ENCODE measurements around the gene IL17REL. TPM values are rescaled to one million over a fixed set of nuclear protein-coding genes. Genes with fewer than 3 reads are reported as not detected.

The IL17REL gene
- total RNA-seq, 1 experiment from 2014 or later: not detected

DNA sequence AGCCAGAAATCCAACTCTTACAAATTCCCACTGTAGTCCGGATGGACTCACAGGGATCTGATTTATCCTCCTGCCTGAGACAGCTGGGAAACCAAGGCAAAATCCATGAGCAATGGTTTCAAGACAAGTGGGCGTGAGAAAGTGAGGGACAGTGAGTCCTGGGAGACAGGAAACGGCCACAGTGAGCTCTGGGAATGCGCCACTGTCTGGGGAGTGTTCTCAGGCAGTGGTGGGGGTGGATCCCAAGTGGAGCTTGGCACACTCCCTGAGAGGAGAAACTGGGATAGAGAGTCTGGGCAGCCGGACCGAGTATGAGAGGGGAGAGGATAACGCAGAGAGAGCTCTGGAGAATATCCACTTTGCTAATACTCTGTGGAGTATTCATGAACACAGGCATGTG, 9.8 kb downstream of the IL17REL start:
- DNase-seq (ENCODE audit: low read depth): no peak

DNA sequence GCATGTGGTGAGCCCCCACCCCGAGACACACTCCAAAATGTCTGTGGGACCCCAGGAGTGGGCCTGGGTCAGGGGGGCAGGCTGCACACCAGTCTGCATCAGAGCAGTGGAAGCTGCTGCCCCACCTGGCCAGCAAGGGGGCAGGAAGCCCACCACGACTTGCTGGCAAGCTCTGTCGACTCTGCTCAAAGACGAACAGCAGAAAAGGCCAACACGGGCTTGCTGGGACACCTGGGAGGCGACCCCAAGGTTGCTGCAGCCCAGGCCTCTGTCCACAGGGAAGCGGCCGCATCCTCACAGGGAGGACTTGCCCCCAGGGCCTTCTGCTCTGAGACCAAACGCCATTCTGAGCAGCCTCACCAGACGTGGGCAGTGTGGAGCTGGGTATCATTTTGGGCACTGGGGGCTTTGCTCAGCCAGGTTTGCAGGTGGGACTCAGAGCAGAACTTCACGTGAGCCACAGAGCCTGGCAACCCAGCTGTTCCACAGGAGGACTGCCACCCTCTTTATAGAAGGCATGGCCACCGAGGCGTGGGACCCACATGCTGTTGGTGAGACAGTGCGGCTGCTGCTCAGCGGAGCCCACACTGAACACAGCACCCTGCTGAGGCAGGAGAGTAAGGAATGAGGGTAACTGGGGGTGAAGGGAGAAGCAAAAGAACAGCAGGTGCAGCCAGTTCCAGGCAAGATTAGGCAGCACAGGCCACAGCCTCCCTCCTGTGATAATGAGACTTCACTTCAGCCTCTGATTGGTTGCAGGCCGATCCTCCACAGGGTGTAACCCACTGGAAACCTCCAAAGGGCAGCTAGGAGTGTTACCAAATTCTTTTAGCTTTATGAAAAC, 11.0 kb downstream of the IL17REL start:
- DNase-seq (ENCODE audit: low read depth): no peak

DNA sequence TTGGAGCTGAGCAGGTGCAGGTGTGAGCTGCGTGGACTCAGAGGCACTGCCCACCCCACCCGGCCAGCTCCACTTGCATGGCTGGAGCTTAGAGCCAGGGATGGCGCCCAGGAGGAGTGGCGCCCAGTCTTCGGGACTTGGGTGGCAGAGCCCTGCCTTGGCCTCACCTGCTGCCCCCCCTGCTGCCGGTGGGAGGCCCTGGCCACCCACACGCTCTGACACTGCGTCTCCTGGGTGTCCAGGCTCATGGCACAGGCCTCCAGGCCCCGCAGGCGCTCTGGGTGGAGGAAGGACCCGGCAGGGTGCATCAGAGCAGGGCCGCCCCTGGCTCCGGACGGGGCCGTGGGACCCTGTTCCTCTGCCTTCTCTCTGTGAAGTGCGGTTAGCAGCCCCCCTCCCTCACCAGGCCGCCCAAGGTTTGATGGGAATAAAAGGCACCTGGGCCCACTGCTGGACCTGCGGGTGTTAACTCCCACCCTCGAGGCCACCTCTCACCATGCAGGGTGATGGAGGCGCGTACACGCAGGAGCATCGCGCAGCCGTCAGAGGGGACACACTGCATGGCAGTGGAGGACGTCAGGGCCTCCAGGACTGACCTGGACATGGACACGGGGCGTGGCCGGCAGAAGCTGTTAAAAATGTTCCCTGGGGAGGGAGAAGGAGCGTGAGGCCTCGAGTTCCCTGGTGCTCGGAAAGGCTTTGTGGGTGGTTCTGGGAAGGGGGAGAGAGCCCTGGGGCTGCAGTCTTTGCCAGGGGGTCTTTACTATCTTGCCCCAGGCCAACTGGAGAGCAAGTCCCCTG, 11.8 kb downstream of the IL17REL start:
- no peak for DNase-seq (ENCODE audit: low read depth)

DNA sequence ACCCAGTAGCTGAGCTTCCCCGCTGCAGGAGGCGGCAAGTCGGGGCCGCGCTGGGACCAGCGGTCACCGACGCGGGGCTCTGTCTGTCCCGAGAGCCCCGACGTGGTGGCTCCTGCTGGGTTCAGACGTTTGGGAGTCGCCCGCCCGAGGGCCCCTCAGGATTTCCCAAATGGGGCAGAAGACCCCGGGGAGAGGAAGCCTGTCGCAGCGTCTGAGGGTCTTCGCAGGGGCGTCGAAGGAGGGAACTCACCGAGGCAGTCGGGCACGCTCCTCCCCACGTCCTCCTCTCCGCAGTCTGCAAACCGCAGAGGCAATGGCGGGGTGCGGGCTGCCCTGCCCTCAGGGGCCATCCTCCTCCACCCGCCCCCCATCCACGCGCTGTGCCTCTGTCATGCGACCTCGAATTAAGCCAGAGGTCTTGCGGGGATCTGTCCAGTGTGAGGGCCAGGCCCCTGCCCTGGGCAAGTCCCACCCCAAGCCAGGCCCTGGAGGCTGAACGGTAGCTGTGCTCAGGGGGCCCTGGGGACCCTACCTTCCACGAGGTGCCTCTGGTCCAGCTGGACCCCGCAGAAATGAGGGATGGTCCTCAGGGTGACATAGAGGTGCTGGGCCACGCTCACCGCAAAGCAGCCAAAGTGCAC, 12.5 kb downstream of the IL17REL start:
- no peak for DNase-seq (ENCODE audit: low read depth)

DNA sequence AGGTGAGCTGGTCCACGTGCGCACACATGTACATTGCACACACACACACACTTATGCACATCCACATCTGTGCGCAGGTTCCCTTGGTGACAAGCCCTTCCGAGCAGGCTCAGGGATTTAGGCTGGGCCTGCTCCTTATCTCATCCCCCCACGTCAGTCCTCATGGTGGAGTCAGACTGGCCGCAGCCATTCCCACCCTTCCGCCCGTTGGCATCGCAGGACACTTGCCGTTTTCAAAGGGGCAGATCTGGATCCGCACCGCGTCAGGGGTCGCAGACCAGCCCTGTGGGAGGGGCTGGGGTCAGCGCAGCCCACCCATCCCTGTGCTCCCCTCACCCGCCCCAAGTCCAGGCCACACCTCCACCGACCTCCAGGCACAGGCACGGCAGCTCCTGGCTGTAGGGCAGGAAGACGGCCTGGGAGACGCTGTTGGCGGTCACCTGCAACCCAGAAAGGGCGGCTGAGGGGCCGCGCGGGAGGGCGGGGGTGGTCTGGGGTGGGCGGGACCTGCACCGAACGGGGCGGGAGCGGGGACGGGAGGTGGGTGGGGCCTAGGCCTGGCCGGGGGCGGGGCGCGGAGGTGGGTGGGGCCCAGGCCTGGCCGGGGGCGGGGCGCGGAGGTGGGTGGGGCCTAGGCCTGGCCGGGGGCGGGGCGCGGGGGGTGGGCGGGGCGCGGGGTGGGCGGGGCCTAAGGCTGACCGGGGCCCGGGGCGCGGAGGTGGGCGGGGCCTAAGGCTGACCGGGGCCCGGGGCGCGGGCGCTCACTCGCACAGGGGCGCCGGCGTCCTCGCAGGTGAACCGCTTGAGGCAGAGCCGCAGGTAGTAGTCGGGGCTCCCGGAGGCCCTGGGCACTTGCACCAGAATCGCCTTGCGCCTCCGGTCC, 13.3 kb downstream of the IL17REL start:
- DNase-seq (ENCODE audit: low read depth): no peak

DNA sequence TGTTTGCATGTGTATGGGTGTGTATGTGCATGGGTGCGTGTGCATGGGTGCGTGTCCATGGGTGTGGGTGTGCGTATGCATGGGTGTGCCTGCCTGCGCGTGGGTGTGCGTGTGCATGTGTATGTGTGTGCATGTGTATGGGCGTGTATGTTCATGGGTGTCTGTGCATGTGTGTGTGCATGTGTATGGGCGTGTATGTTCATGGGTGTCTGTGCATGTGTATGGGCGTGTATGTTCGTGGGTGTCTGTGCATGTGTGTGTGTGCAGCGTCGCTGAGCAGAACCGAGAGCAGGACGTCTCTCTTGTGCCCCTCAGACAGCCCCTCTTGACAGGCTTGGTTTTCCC, 13.9 kb downstream of the IL17REL start:
- DNase-seq (ENCODE audit: low read depth): no peak

DNA sequence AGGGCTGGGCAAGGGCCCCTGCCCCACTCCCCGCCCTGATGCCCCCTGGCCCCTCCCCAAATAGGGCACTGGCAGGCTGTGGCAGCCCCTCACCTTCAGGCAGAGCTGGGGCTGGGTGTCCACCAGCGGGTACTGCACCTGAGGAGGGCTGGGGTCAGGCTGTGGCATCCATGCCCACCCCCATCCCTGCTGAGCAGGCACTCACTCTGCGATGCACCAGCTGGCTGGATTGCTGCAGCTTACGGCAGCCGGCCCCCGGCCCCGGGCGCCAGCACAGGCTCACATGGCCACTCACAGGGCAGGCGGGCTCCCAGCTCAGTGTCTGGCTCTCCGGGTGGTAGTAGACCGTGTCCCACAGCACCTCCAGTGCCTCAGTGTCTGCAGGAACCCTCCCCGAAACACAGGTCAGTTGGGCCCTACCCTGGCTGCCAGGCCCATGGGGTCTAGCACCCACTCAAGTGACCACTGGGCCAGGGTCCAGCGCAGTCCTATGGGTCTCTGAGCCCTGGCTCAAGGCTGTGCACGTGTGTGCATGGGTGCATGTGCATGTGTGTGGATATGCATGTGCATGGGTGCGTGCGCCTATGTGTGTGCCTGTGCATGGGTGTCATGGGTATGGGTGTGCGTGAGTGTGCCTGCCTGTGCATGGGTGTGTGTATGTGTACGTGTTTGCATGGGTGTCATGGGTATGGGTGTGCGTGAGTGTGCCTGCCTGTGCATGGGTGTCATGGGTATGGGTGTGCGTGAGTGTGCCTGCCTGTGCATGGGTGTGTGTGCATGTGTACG, 14.4 kb downstream of the IL17REL start:
- no peak for DNase-seq (ENCODE audit: low read depth)

DNA sequence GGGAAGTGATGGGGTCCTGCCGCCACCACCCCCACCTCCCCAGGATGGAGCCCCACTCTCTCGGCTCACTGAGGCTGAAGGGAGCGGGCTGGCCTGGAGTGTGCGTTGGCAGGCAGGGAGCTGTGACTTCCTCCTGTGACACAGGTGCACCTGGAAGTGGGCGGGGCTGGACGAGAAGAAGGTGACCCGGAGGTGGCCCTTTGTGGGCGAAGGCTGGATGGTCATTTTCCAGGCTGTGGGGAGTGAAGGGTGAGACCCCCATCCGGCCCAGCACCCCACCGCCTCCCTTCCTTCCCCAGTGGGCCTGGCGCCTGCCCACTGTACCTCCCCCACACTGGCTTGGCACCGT, 15.3 kb downstream of the IL17REL start:
- DNase-seq (ENCODE audit: low read depth): no peak

DNA sequence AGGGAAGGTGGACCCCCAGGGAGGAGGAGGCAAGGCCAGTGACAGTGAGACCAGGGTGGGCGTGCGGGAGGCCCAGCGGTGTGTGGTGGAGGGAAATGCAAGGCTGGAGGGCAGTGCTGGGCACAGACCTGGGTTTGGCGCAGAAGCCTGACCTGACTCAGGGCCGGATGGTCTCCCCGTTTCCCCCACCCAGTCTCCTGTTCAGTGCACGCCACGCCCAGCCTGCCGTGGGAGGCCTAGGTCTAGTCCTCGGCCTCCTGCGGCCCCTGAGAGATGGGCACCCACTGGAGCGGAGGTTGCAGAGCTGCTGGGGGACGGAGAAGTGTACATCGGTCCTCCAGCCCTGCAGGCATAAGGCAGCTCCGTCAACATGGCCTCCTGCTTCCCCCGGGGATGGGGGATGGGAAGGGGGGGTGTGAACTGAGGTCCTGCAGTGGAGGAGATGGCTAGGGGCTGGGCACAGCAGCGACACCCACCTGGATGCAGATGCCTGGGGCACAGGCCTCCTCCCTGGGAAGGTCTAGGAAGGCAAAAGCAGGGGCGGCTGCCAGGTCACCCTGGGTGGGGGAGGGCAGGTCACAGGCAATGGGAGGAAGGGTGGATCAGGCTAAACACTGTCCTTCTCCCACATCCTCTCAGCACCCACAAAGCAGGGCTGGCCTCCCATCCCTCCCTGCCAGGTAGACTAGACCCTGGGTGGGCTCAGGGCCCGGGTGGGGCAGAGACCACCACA, 15.9 kb downstream of the IL17REL start:
- no peak for DNase-seq (ENCODE audit: low read depth)

DNA sequence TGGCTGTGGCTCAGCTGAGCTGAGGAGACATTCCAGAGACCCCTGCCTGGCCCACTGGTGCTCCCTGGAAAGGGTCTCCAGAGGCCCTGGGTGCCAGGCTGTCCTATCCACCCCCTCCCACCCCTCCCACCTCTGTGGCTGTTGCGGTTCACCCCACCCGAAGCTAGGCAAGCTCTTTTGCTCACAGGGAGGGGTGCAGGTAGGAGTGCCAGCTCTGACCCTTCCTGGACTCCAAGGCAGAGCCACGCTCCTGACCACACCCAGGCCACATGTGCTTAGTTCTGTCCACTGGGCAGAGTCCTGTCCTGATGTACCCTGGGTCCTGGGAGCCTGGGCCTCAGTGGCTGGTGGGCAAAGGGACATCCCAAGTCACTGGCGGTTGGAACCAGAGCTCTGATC, 16.4 kb downstream of the IL17REL start:
- DNase-seq (ENCODE audit: low read depth): no peak

DNA sequence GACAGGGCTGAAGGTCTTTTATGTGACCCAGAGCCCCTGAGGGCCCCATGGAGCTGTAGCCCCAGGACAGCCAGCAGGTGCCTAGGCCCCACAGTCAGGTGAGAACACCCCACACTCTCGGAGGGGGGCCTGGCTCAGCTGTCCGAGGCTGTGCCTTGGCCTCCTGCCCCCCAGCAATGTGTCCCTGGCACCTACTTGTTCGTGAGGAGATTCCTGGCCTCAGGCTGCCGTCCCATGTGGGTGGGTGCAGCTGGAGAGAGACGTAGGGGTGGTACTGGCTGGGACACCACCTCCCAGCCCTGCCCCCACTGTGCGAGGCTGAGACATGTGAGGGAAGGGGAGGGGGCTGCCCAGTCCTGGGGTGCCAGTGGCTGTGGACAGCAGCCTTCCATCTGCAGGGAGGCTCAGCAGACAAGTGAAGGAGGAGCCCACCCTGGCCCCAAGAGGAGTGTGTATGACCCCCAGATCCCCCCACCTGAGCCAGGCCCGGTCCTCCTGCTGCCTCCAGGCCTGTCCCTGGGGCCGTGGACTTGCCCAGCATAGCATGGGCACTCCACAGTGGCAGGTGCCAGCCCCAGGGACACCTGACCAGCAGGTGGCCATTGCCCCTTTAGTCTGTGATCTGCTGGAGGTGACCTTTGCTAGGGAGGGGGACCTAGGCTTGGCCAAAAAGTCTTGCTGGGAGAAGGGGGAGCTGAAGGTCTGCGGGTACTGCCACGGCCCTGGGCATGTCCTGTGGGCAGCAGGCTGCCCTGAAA, 17.0 kb downstream of the IL17REL start:
- DNase-seq (ENCODE audit: low read depth): no peak

DNA sequence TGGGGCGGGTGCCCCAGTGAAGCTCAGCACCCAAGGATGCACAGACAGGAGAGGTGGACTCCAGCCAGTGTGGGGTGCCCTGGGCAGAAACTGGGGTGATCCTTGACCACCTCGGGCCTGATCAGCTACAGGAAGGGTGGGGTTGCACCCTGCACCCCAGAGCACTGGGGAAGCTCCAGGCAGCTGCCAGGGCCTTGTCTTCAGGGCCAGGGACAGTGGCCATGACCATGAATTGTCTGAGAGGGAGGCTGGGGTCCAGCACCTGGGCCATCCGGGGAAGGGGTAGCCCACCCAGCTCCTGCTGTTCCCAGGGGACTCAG, 17.6 kb downstream of the IL17REL start:
- no peak for DNase-seq (ENCODE audit: low read depth)

DNA sequence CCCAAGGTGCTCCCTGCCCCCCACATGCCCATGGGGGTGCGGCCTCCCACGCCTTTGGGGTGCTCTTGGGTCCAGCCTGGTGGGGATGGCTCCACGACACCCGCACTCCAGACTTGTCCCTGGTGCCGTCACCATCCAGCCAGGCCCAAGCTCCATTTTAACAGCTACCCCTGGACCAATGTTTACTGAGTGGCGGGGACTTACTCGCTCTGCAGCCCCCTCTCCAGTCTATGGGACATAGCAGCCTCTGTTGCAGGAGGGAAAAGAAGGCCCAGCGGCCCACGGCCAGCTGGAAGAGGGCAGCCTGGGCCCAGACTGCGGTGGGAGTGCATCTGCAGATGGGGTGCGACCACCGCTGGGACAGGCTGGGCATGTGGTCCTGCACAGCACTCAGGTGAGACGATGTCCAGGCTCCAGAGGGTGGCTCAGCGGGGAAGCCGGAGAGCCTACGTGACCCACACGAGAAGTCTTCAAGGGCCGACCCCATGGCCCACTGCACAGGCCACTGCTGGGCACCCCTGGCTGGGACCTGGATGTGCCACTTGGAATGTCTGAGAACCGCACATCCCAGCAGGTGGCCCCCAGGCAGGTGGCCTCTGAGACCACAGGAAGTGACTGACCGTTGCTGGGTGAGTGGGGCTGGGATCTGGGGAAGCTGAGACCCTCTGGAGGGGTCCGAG, 18.1 kb downstream of the IL17REL start:
- no peak for DNase-seq (ENCODE audit: low read depth)

DNA sequence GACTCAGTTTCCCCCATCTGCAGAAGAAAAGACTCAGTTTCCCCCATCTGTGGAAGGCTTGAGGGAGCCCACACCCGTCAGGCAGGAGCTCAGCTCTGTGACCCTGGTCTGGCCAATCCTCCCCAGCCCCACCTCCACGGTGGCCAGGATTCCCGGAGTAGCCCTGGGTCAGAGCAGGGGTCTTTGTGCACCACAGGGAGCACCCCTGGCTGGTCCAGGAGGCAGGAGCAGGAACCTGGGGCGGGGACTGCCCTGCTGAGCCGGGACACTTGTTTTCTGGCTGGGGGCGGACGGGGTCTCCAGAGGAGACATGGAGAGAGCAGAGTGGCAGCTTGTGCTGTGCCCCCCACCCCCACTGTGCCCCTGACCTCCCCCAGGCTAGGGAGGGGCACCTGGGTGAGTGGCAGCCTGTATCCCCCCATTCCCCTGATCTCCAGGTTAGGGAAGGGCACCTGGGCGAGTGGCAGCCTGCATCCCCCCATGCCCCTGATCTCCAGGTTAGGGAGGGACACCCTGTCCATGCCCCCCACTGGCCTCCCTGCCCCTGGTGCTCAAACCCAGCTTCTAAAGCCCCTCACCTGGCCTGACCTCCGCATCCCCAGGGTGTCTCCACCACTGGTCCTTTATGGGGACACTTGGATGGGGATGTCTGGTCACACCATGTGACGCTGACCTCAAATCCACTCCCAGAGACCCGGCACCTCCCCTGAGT, 18.8 kb downstream of the IL17REL start:
- no peak for DNase-seq (ENCODE audit: low read depth)

DNA sequence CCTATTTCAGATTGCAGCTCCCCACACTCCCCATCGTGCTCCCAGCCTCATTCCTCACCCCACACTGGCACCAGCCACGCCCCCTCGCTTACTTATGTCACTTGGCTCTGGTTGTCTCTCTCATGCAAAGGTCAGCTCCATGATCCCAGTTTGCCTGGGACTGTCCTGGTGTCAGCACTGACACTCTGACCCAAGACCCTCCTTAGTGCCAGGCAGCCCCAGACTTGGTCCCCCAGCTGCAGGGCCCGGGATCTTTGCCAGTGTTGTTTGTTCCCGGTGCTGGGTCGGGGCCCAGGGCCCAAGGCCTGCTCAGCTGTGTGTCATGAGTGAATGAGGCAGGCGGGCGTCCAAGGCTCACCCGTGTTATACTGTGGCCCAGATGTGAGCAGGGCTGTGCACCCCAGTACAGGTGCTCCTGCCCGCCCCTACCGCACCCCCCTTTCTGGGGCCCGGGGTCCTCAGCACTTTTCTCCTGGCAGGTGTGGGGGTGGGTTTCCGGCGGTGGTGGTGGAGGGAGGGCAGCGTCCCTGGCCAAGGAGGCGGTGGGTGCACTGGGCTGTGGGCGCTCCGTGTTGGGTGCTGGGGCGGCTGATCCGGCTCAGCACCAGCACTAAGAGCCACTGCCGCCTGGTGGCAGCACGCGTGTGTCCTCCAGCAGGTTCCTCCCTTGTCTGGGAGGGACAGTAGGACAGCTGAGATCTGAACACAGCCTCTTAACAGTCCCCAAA, 19.5 kb downstream of the IL17REL start:
- DNase-seq (ENCODE audit: low read depth): peak; percentile 50

DNA sequence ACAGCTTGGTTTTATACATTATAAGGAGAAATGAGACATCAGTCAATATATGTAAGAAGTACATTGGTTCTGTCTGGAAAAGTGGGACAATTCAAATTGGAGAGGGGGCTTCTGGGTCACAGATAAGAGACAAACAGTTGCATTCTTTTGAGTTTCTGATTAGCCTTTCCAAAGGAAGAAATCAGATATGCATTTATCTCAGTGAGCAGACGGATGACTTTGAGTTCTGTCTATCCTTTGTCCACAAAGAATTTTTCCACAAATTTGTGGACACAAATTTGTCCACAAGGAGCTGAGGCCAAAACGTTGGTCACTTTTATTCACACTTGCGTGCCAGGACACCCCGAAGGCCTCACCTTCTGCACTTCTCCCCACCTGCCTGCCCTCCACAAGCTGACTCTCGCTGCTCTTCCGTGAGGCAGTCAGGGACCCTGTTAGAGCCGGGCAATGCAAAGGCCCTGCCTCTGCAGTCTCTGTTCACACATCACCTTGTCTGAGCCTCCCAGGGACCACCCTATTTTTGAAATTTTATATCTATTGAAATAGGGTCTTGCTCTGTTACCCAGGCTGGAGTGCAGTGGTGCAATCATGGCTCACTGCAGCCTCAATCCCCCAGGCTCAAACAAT, 20.5 kb downstream of the IL17REL start:
- DNase-seq (ENCODE audit: low read depth): no peak

DNA sequence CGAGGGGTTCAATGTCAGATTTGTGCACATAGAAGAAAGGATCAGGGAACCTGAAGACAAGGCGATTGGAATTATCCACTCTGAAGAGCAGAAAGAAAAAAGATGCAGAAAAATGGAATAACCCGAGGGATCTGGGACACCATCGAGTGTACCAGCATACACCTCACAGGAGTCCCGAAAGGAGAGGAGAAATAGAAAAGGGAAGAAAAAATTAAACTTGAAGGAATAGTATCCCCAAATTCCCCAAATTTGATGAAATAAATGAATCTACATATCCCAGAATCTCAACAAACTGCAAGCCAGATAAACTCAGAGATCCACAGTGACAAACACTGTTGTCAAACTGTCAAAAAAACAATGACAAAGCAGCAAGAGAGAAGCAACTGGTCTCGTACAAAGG, 21.4 kb downstream of the IL17REL start:
- no peak for DNase-seq (ENCODE audit: low read depth)

Measured in M059J (cell line).